ENCODE data around the gene ANKRD1.
"Not testable (repeated sequence)": the region's sequence is repeated elsewhere in the genome, so short reads cannot be mapped to it uniquely, and the experiment has no call there.

DNA sequence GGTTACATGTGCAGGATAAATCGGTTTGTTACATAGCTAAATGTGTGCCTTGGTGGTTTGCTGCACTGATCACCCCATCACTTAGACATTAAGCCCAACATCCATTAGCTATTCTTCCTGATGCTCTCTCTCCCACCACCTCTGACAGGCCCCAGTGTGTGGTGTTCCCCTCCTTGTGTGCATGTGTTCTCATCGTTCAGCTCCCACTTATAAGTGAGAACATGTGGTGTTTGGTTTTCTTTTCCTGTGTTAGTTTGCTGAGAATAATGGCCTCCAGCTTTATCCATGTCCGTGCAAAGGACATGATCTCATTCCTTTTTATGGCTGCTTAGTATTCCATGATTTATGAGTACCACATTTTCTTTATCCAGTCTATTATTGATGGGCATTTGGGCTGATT, 22.1 kb upstream of the ANKRD1 start:
- TF ChIP-seq, protein P1, sequence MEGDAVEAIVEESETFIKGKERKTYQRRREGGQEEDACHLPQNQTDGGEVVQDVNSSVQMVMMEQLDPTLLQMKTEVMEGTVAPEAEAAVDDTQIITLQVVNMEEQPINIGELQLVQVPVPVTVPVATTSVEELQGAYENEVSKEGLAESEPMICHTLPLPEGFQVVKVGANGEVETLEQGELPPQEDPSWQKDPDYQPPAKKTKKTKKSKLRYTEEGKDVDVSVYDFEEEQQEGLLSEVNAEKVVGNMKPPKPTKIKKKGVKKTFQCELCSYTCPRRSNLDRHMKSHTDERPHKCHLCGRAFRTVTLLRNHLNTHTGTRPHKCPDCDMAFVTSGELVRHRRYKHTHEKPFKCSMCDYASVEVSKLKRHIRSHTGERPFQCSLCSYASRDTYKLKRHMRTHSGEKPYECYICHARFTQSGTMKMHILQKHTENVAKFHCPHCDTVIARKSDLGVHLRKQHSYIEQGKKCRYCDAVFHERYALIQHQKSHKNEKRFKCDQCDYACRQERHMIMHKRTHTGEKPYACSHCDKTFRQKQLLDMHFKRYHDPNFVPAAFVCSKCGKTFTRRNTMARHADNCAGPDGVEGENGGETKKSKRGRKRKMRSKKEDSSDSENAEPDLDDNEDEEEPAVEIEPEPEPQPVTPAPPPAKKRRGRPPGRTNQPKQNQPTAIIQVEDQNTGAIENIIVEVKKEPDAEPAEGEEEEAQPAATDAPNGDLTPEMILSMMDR (IDR thresholded peaks at IDR 0.05): not testable (repeated sequence)
- TF ChIP-seq POLR2A (IDR thresholded peaks at IDR 0.05): not testable (repeated sequence)

Measured in Peyer's patch (tissue), 4 donors.